H1 (cell line): ENCODE measurements around the gene RNF157. TPM values are rescaled to one million over a fixed set of nuclear protein-coding genes. Genes with fewer than 3 reads are reported as not detected.

ENCODE experiments used
- CTCF ChIA-PET: fragments of 300-600 bp; sonication (Branson Sonifier 250); formaldehyde crosslinking; loops from one replicate; lab custom pipeline; 2021; ENCODE audit not compliant: partially characterized antibody; lab: Charles Lee
- POLR2A ChIA-PET: fragments of 300-600 bp; sonication (Branson Sonifier 250); formaldehyde crosslinking; loops from one replicate; lab custom pipeline; 2021; ENCODE audit warnings: inconsistent platforms; ENCODE audit not compliant: partially characterized antibody; lab: Charles Lee
- DNase-seq, 2 experiments: peaks; one replicate each; pipeline versions ENCODE4 v3.0.0 to v3.0.0-alpha.2; 2010 to 2022; ENCODE audit warnings: low spot score in 2 of 2, low read depth in 1 of 2, mixed read lengths in 1 of 2
- FAIRE-seq: peaks from 2 replicates; lab custom pipeline; 2011; peaks lifted over from hg19 to GRCh38; lab: Jason Lieb, UNC
- H2AFZ ChIP-seq: 2 replicates; pipeline ENCODE4 v1.8.1; 2012; ENCODE audit warnings: low read length, inconsistent platforms
- H2AK5ac ChIP-seq: 2 replicates; pipeline ENCODE4 v1.6.1; 2013; ENCODE audit warnings: low read depth, low read length
- H2BK120ac ChIP-seq: replicated peaks from 2 replicates; pipeline ENCODE3; 2013; ENCODE audit warnings: low read depth, low read length, inconsistent platforms
- H2BK12ac ChIP-seq: 2 replicates; pipeline ENCODE4 v1.6.1; 2013; ENCODE audit warnings: low read depth, low read length
- H2BK15ac ChIP-seq: 2 replicates; pipeline ENCODE4 v1.6.1; 2013; ENCODE audit warnings: low read length
- H2BK20ac ChIP-seq: 2 replicates; pipeline ENCODE4 v1.6.1; 2013; ENCODE audit warnings: low read length
- H2BK5ac ChIP-seq: 2 replicates; pipeline ENCODE4 v1.6.1; 2013; ENCODE audit warnings: low read depth, low read length
- H3K14ac ChIP-seq: 2 replicates; pipeline ENCODE4 v1.6.1; 2013; ENCODE audit warnings: inconsistent platforms; ENCODE audit not compliant: insufficient read length
- H3K18ac ChIP-seq: 2 replicates; pipeline ENCODE4 v1.6.1; 2013; ENCODE audit warnings: low read length; ENCODE audit errors: extremely low read depth
- H3K23ac ChIP-seq: 2 replicates; pipeline ENCODE4 v1.6.1; 2013; ENCODE audit warnings: inconsistent platforms; ENCODE audit not compliant: insufficient read length
- H3K23me2 ChIP-seq: 2 replicates; pipeline ENCODE4 v1.6.1; 2013; ENCODE audit warnings: low read depth, low read length
- H3K27ac ChIP-seq: 2 replicates; pipeline ENCODE4 v1.6.1; 2011; ENCODE audit warnings: low read depth, low read length, inconsistent platforms
- H3K27me3 ChIP-seq, 4 experiments: replicated peaks in 1 of 4; 1 replicate in 1 of 4; 2 replicates in 3 of 4; pipeline versions ENCODE4 v1.6.1 to v1.8.1; 2011 to 2013; ENCODE audit warnings: low read length in 3 of 4, mild to moderate bottlenecking in 3 of 4, inconsistent platforms in 2 of 4, mixed read lengths in 2 of 4, moderate library complexity in 1 of 4; ENCODE audit not compliant: control insufficient read depth in 3 of 4, insufficient read depth in 3 of 4; ENCODE audit errors: extremely low read depth in 1 of 4
- H3K36me3 ChIP-seq, 4 experiments: 2 replicates each; pipeline versions ENCODE4 v1.6.1 to v1.8.1; 2011 to 2013; ENCODE audit warnings: mild to moderate bottlenecking in 4 of 4, low read length in 3 of 4, moderate library complexity in 2 of 4, control low read depth in 1 of 4, inconsistent platforms in 1 of 4; ENCODE audit not compliant: insufficient read depth in 4 of 4, control insufficient read depth in 2 of 4
- H3K4ac ChIP-seq: replicated peaks from 2 replicates; pipeline ENCODE3; 2013; ENCODE audit warnings: low read length, low read depth, mixed read lengths, inconsistent platforms; ENCODE audit not compliant: insufficient read length
- H3K4me1 ChIP-seq, 4 experiments: replicated peaks in 1 of 4; 1 replicate in 1 of 4; 2 replicates in 3 of 4; pipeline versions ENCODE4 v1.6.1 to v1.8.1; 2011 to 2013; ENCODE audit warnings: low read length in 3 of 4, inconsistent platforms in 2 of 4, mixed read lengths in 1 of 4; ENCODE audit not compliant: insufficient read depth in 4 of 4, control insufficient read depth in 3 of 4
- H3K4me2 ChIP-seq, 2 experiments: 2 replicates each; pipeline versions ENCODE4 v1.6.1 to v1.8.1; 2011 to 2013; ENCODE audit warnings: low read depth in 2 of 2, low read length in 2 of 2, control low read depth in 1 of 2, inconsistent platforms in 1 of 2, mild to moderate bottlenecking in 1 of 2; ENCODE audit not compliant: insufficient read depth in 1 of 2
- H3K4me3 ChIP-seq, 4 experiments: fragments of 200-600, 300-600 bp in 1 of 4; sonication (generic), shearing (Covaris generic), sonication (Bioruptor Twin) in 1 of 4; 2 replicates each; pipeline versions ENCODE4 v1.5.1 to v1.8.1; 2011 to 2016; ENCODE audit warnings: low read length in 4 of 4, low read depth in 3 of 4, control low read depth in 2 of 4, inconsistent platforms in 2 of 4, mild to moderate bottlenecking in 2 of 4, mixed read lengths in 1 of 4, moderate library complexity in 1 of 4; ENCODE audit not compliant: insufficient read depth in 2 of 4; ENCODE audit errors: extremely low read depth in 1 of 4
- H3K56ac ChIP-seq: replicated peaks from 2 replicates; pipeline ENCODE3; 2013; ENCODE audit warnings: low read depth, mild to moderate bottlenecking, mixed read lengths, low read length, inconsistent platforms; ENCODE audit not compliant: insufficient read length
- H3K79me1 ChIP-seq: 2 replicates; pipeline ENCODE4 v1.6.1; 2013; ENCODE audit warnings: low read depth, low read length, control low read depth
- H3K79me2 ChIP-seq, 2 experiments: 2 replicates each; pipeline versions ENCODE4 v1.6.1 to v1.8.1; 2012 to 2013; ENCODE audit warnings: low read length in 2 of 2, mild to moderate bottlenecking in 2 of 2, inconsistent platforms in 1 of 2; ENCODE audit not compliant: insufficient read depth in 2 of 2, control insufficient read depth in 1 of 2
- H3K9ac ChIP-seq, 4 experiments: replicated peaks in 1 of 4; 1 replicate in 1 of 4; 2 replicates in 3 of 4; pipeline versions ENCODE4 v1.6.1 to v1.8.1; 2011 to 2013; ENCODE audit warnings: low read depth in 3 of 4, low read length in 3 of 4, control low read depth in 2 of 4, mild to moderate bottlenecking in 2 of 4, moderate library complexity in 2 of 4, inconsistent platforms in 1 of 4; ENCODE audit errors: extremely low read depth in 1 of 4
- H3K9me3 ChIP-seq, 2 experiments: 2 replicates each; pipeline versions ENCODE4 v1.6.1 to v1.8.1; 2012 to 2013; ENCODE audit warnings: mild to moderate bottlenecking in 2 of 2, moderate library complexity in 2 of 2, control low read depth in 1 of 2, inconsistent platforms in 1 of 2, low read depth in 1 of 2, low read length in 1 of 2, mixed read lengths in 1 of 2; ENCODE audit not compliant: insufficient read depth in 2 of 2
- H4K20me1 ChIP-seq, 2 experiments: replicated peaks in 1 of 2; 2 replicates each; pipeline versions ENCODE3 to v1.8.1; 2011 to 2013; ENCODE audit warnings: inconsistent platforms in 2 of 2, low read length in 2 of 2, mild to moderate bottlenecking in 1 of 2; ENCODE audit not compliant: insufficient read depth in 2 of 2, control insufficient read depth in 1 of 2
- H4K5ac ChIP-seq: 2 replicates; pipeline ENCODE4 v1.6.1; 2013; ENCODE audit warnings: low read length, low read depth, mixed read lengths, inconsistent platforms; ENCODE audit not compliant: insufficient read length
- H4K8ac ChIP-seq: 2 replicates; pipeline ENCODE4 v1.8.0; 2013; ENCODE audit warnings: mild to moderate bottlenecking, moderate library complexity, low read length, inconsistent platforms; ENCODE audit not compliant: insufficient read depth; ENCODE audit errors: extremely low read depth
- H4K91ac ChIP-seq: replicated peaks from 2 replicates; pipeline ENCODE3; 2013; ENCODE audit warnings: low read length, mixed read lengths, inconsistent platforms; ENCODE audit not compliant: insufficient read length
- E2F6 ChIP-seq: IDR thresholded peaks from 2 replicates; pipeline ENCODE4 v1.6.1; 2012; ENCODE audit warnings: inconsistent platforms
- EGR1 ChIP-seq: IDR thresholded peaks from 2 replicates; pipeline ENCODE4 v1.6.1; 2011; ENCODE audit warnings: low read depth, low read length, borderline replicate concordance
- EP300 ChIP-seq, 2 experiments: IDR thresholded peaks; 1 replicate in 1 of 2; 2 replicates in 1 of 2; pipeline ENCODE4 v1.6.1; 2011 to 2012; ENCODE audit warnings: low read depth in 2 of 2, low read length in 2 of 2, mild to moderate bottlenecking in 2 of 2, borderline replicate concordance in 1 of 2, inconsistent platforms in 1 of 2, moderate library complexity in 1 of 2
- EZH2 ChIP-seq: fragments of 200-600 bp; sonication (generic); IDR thresholded peaks from 2 replicates; pipeline ENCODE4 v1.7.1; 2012; ENCODE audit warnings: low read depth, mild to moderate bottlenecking, moderate library complexity, low read length, inconsistent platforms; ENCODE audit not compliant: severe bottlenecking
- NRF1 ChIP-seq: IDR thresholded peaks from 2 replicates; pipeline ENCODE4 v1.6.1; 2011; ENCODE audit warnings: mild to moderate bottlenecking, low read depth, low read length, improper control_type of control experiment
- SIRT6 ChIP-seq: IDR thresholded peaks from one replicate; pipeline ENCODE4 v1.7.1; 2012; ENCODE audit warnings: low read length, inconsistent platforms
- SP1 ChIP-seq: IDR thresholded peaks from 2 replicates; pipeline ENCODE4 v1.6.1; 2011; ENCODE audit warnings: low read depth, low read length
- SP2 ChIP-seq: IDR thresholded peaks from 2 replicates; pipeline ENCODE4 v1.6.1; 2012; ENCODE audit warnings: mild to moderate bottlenecking, low read length, inconsistent platforms
- TAF7 ChIP-seq: optimal IDR thresholded peaks from 2 replicates; pipeline ENCODE3; 2011; ENCODE audit warnings: low read depth, mild to moderate bottlenecking, inconsistent platforms, low read length, moderate library complexity, borderline replicate concordance
- TEAD4 ChIP-seq: IDR thresholded peaks from 2 replicates; pipeline ENCODE4 v1.6.1; 2012; ENCODE audit warnings: low read depth, low read length, inconsistent platforms, mixed read lengths
- WGBS, 2 experiments: shearing (Covaris generic) in 1 of 2; methylation state at CpG; one replicate each; pipeline versions ENCODE4 v1.1.6 to v1.1.7; 2013 to 2015; ENCODE audit warnings: low lambda C conversion rate in 2 of 2, mixed read lengths in 2 of 2, inconsistent platforms in 1 of 2, low coverage in 1 of 2, missing lambda C conversion rate in 1 of 2; ENCODE audit not compliant: insufficient replicate concordance in 2 of 2, insufficient coverage in 1 of 2, insufficient read length in 1 of 2; ENCODE audit errors: extremely low coverage in 1 of 2, missing lambda C conversion rate in 1 of 2; 5-methylcytosine and 5-hydroxymethylcytosine counted together
- polyA plus RNA-seq, 7 experiments: library from polyadenylated mRNA; depleted of rRNA in 3 of 7; stranded (reverse) in 5 of 7; unstranded in 2 of 7; fragments of >200 nt in 5 of 7; fragments of 200-250 nt in 2 of 7; gene quantifications; 1 replicate in 5 of 7; 2 replicates in 1 of 7; 4 replicates in 1 of 7; pipeline versions ENCODE4 v1.2.1 to v1.2.3, GENCODE V29; 2011 to 2013; ENCODE audit warnings: missing spikeins in 2 of 7, mixed read lengths in 2 of 7
- total RNA-seq: library from RNA; stranded (reverse); fragmentation: NEBNext Ultra II Directional; extraction: Animal tissue kit (Norgen Biotek cat#: 25700); gene quantifications from 2 replicates; pipeline ENCODE4 v1.2.1, GENCODE V29; 2021

RNF157 gene
- total and polyA plus RNA-seq, 2 of the 8 experiments (the other 6 are each of a cell fraction or from before 2014, with no cell fraction given), result 13.4 to 16.7 TPM

- peak overlapping the region; percentile 75 for H4K91ac ChIP-seq
- H3K4ac ChIP-seq, result peak overlapping the region; percentile 11
- peak overlapping the region; percentile 96 for H3K18ac ChIP-seq
- H3K27me3 ChIP-seq, result peaks cover 6 to 31% (median 18%) of the 10 kb centered on the region in 4 experiments
- no peaks in the 10 kb centered on the region for H3K79me1 ChIP-seq
- peak overlapping the region; percentile 55 to 69 for H3K4me2 ChIP-seq
- H3K4me3 ChIP-seq, result peak overlapping the region in 3 of 4 experiments; percentile 2 to 47 (median 19); a peak in 2 of 8 replicates
- 24% methylated on average over 15 of the region's 21 CpGs; no CpG with 5 or more reads in 1 of the 2 experiments for WGBS, 2 experiments
- no peak overlapping the region for H4K8ac ChIP-seq
- peak overlapping the region; percentile 88; the same call in 1 of the 2 replicates for H2BK15ac ChIP-seq
- POLR2A ChIA-PET, result interaction anchor here (0.6 to 9.3 kb wide), 13 partner anchors 11 to 847 kb away, joined by 3 to 70 read pairs (median 3); partner anchors contain the start of gene FOXJ1
- peaks cover 18 to 62% (median 53%) of the 10 kb centered on the region in 4 experiments for H3K4me1 ChIP-seq
- no peak overlapping the region for H2AFZ ChIP-seq
- H3K36me3 ChIP-seq, result no peaks in the 10 kb centered on the region
- no peak overlapping the region; the same call in 1 of the 2 replicates for H2AK5ac ChIP-seq
- peak overlapping the region; percentile 93; the same call in 1 of the 2 replicates for H2BK20ac ChIP-seq
- peak overlapping the region; percentile 80; the same call in 1 of the 2 replicates for H2BK12ac ChIP-seq
- H3K23ac ChIP-seq, result no peak overlapping the region
- no peak overlapping the region; a peak in 1 of 7 replicates for H3K9ac ChIP-seq
- FAIRE-seq (no peak), DNase-seq (peak; percentile 88 to 89)
- no peak overlapping the region for H4K5ac ChIP-seq
- peak overlapping the region; percentile 96; the same call in 1 of the 2 replicates for H2BK5ac ChIP-seq
- no peaks in the 10 kb centered on the region for H3K9me3 ChIP-seq
- CTCF ChIA-PET, result interaction anchor here (0.6 to 41.5 kb wide), 17 partner anchors 12 to 609 kb away, joined by 3 to 778 read pairs (median 4); partner anchors contain the start of genes EXOC7 and FOXJ1
- H3K56ac ChIP-seq, result no peak overlapping the region
- H3K79me2 ChIP-seq, result no peaks in the 10 kb centered on the region
- H2BK120ac ChIP-seq, result peak overlapping the region; percentile 60
- H3K23me2 ChIP-seq, result peaks cover 13% of the 10 kb centered on the region; the same call in 1 of the 2 replicates
- H3K14ac ChIP-seq, result no peak overlapping the region
- H3K27ac ChIP-seq, result 0 out of 2 replicates have a peak overlapping the region, but pooled peaks have one; percentile 41
- H4K20me1 ChIP-seq, result no peaks in the 10 kb centered on the region
- no peak for TF ChIP-seq SP2
- TF ChIP-seq EP300 (IDR thresholded peaks at IDR 0.05; ENCODE audit: borderline replicate concordance in 1 of 2, low read depth in 2 of 2, low read length in 2 of 2), result no peak
- TF ChIP-seq SP1, result no peak
- TF ChIP-seq NRF1, result no peak
- peak; percentile 19 for TF ChIP-seq TAF7
- no peak for TF ChIP-seq E2F6
- TF ChIP-seq TEAD4, result peak; percentile 36; the same call in 1 of the 2 replicates
- no peak for TF ChIP-seq EZH2
- peak; percentile 26; the same call in 1 of the 2 replicates for TF ChIP-seq EGR1
- TF ChIP-seq SIRT6, result no peak
Observed at GRCh38 chr17:76132574-76133338, 107.5 kb downstream of the RNF157 start.
